Measurements from ENCODE around the gene CRNN. TPM values are rescaled to one million over a fixed set of nuclear protein-coding genes. Genes with fewer than 3 reads are reported as not detected.

The CRNN gene
- total RNA-seq, 2 experiments from 2014 or later = not detected

DNA sequence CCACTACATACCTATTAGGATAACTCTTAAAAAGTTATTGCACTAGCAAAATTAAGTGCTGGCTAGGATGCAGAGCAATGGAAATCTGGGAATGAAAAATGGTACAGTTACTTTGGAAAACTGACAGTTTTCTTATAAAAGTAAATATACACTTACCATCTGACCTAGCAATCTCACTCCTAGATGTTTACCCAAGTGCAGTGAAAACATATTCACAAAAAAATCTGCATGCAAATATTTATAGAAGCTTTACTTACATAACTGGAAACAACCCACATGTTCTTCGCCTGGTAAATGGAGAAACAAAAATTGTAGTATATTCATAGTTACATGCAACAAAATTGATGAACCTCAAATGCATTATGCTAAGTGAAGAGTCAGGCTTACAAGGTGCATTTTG is 41.4 kb downstream of the CRNN start:
- Mint-ChIP-seq H3K27me3 (peaks cover 6% of the 10 kb centered on the region), H3K27ac (no peak overlapping the region), H3K9me3 (peaks cover 6% of the 10 kb centered on the region), H3K4me3 (no peak overlapping the region), H3K4me1 (ENCODE audit: low read depth) (no peaks in the 10 kb centered on the region), H3K36me3 (ENCODE audit: low read depth) (no peaks in the 10 kb centered on the region)
- Histone ChIP-seq H3K36me3 (ENCODE audit: insufficient read depth, low read length) (no peaks in the 10 kb centered on the region), H3K27me3 (ENCODE audit: control insufficient read depth in 1 of 2, insufficient read depth in 2 of 2, low read length in 2 of 2) (peaks cover 0 to 3% of the 10 kb centered on the region in 2 experiments), H3K27ac (ENCODE audit: low read depth in 1 of 2, low read length in 2 of 2) (no peak overlapping the region), H3K9me3 (ENCODE audit: control insufficient read depth in 1 of 2, insufficient read depth in 1 of 2, low read length in 2 of 2) (peaks cover 0 to 12% of the 10 kb centered on the region in 2 experiments), H3K4me1 (ENCODE audit: insufficient read depth, low read length) (no peaks in the 10 kb centered on the region), H3K4me3 (ENCODE audit: low read length) (no peak overlapping the region)
- no peak for ATAC-seq (ENCODE audit: poor library complexity)
- no peak for DNase-seq
- ChIA-PET CTCF (no interaction called here), POLR2A (no interaction called here)
- intact Hi-C loops (cut with DNase I, micrococcal nuclease) = no loop called here
- TF ChIP-seq CTCF (IDR thresholded peaks at IDR 0.05) = no peak

DNA sequence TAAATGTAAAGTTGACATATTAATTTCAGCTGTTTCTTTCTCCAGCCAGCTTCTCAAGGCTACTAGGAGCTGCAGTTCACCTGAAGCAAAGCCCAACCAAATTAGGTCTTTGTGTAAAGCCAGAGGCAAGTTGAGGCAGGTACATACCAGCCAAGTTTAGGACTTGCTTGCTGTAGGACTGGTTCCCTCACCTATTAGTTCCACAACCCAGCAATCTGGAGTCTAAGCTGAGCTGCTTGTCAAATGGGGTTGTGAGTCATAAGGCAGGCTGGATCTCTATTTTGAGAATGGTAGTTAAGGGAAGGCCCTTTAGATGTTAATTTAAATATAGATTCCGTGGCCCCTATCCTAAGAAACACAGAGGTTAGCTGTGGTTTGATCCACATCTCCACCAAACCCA is 46.6 kb downstream of the CRNN start:
- H3K27ac ChIP-seq (ENCODE audit: low read depth in 1 of 2, low read length in 2 of 2) = no peak overlapping the region
- CTCF ChIA-PET = no interaction called here
- H3K4me3 ChIP-seq (ENCODE audit: low read length) = no peak overlapping the region
- H3K36me3 Mint-ChIP-seq (ENCODE audit: low read depth) = no peaks in the 10 kb centered on the region
- ATAC-seq (ENCODE audit: poor library complexity) (no peak), DNase-seq (no peak)
- H3K4me1 ChIP-seq (ENCODE audit: insufficient read depth, low read length) = no peaks in the 10 kb centered on the region
- peaks cover 19% of the 10 kb centered on the region for H3K27me3 Mint-ChIP-seq
- H3K9me3 Mint-ChIP-seq = peaks cover 6% of the 10 kb centered on the region
- H3K27me3 ChIP-seq (ENCODE audit: control insufficient read depth in 1 of 2, insufficient read depth in 2 of 2, low read length in 2 of 2) = peaks cover 3 to 6% of the 10 kb centered on the region in 2 experiments
- POLR2A ChIA-PET = no interaction called here
- no peak overlapping the region for H3K4me3 Mint-ChIP-seq
- H3K36me3 ChIP-seq (ENCODE audit: insufficient read depth, low read length) = no peaks in the 10 kb centered on the region
- H3K27ac Mint-ChIP-seq = no peak overlapping the region
- intact Hi-C loops (cut with DNase I, micrococcal nuclease) = no loop called here
- no peaks in the 10 kb centered on the region for H3K4me1 Mint-ChIP-seq (ENCODE audit: low read depth)
- no peak for TF ChIP-seq CTCF (IDR thresholded peaks at IDR 0.05)
- H3K9me3 ChIP-seq (ENCODE audit: control insufficient read depth in 1 of 2, insufficient read depth in 1 of 2, low read length in 2 of 2) = peaks cover 0 to 12% of the 10 kb centered on the region in 2 experiments

DNA sequence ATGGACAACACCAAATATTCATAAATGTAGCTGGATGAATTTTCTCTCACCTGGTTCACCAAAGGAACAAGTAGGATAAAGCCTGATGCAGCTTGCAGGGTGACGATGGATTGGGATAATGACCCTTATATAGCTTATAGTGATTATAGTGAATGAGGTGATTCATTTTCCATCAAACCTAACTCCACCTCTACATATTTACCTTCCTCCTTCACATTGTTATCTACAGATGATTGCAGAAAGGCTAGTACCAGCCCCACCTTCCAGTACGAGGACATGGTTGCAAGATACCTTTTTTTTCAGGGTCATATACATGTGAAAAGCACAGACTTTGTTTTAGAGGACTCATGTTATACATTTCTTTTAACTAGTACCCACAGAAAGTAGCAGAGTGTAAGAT is 54.2 kb downstream of the CRNN start, which contains the start of gene FLG2:
FLG2 (minus strand) TSS at position 101 of the 400 bp plus-strand sequence. CDS start 1,122 bp downstream, outside the sequence.
- Histone ChIP-seq H3K27ac (ENCODE audit: low read depth in 1 of 2, low read length in 2 of 2) (no peak within 1 kb of the TSS), H3K9me3 (ENCODE audit: control insufficient read depth in 1 of 2, insufficient read depth in 1 of 2, low read length in 2 of 2) (no peaks in the 10 kb centered on the region), H3K27me3 (ENCODE audit: control insufficient read depth in 1 of 2, insufficient read depth in 2 of 2, low read length in 2 of 2) (peaks cover 0 to 5% of the 10 kb centered on the region in 2 experiments), H3K36me3 (ENCODE audit: insufficient read depth, low read length) (no peaks in the 10 kb centered on the region), H3K4me1 (ENCODE audit: insufficient read depth, low read length) (no peaks in the 10 kb centered on the region), H3K4me3 (ENCODE audit: low read length) (no peak within 1 kb of the TSS)
- intact Hi-C loops (cut with DNase I, micrococcal nuclease) = no loop called here
- CTCF ChIA-PET = interaction anchor here (1.0 kb wide), 1 partner anchor 39 kb away, joined by 3 read pairs; no protein-coding TSS in a partner anchor
- Mint-ChIP-seq H3K4me1 (ENCODE audit: low read depth) (no peaks in the 10 kb centered on the region), H3K9me3 (no peaks in the 10 kb centered on the region), H3K27ac (no peak within 1 kb of the TSS), H3K27me3 (peaks cover 22% of the 10 kb centered on the region), H3K36me3 (ENCODE audit: low read depth) (no peaks in the 10 kb centered on the region), H3K4me3 (no peak within 1 kb of the TSS)
- no peak for TF ChIP-seq CTCF (IDR thresholded peaks at IDR 0.05)
- DNase-seq (no peak), ATAC-seq (ENCODE audit: poor library complexity) (no peak)
- POLR2A ChIA-PET = no interaction called here

Other genes starting within 250 kb of the CRNN start
- gene HRNR, start 190.1 kb downstream of the CRNN start, total RNA-seq = not detected
- gene FLG, start 89.0 kb downstream of the CRNN start, total RNA-seq = not detected
- not detected for gene FLG2, start 54.3 kb downstream of the CRNN start, total RNA-seq
- not detected for gene LCE5A, start 96.5 kb upstream of the CRNN start, total RNA-seq
- gene CRCT1, start 100.2 kb upstream of the CRNN start, total RNA-seq = not detected
- gene LCE3E, start 152.5 kb upstream of the CRNN start, total RNA-seq = not detected
- gene LCE3D, start 166.3 kb upstream of the CRNN start, total RNA-seq = not detected
- gene LCE3C, start 186.0 kb upstream of the CRNN start, total RNA-seq = not detected
- not detected for gene LCE3B, start 199.5 kb upstream of the CRNN start, total RNA-seq
- not detected for gene LCE3A, start 208.8 kb upstream of the CRNN start, total RNA-seq
- not detected for gene LCE2D, start 249.1 kb upstream of the CRNN start, total RNA-seq

Measured in CD4-positive, alpha-beta T cell (primary cell).